ENCODE results near the gene C22orf23.

DNA sequence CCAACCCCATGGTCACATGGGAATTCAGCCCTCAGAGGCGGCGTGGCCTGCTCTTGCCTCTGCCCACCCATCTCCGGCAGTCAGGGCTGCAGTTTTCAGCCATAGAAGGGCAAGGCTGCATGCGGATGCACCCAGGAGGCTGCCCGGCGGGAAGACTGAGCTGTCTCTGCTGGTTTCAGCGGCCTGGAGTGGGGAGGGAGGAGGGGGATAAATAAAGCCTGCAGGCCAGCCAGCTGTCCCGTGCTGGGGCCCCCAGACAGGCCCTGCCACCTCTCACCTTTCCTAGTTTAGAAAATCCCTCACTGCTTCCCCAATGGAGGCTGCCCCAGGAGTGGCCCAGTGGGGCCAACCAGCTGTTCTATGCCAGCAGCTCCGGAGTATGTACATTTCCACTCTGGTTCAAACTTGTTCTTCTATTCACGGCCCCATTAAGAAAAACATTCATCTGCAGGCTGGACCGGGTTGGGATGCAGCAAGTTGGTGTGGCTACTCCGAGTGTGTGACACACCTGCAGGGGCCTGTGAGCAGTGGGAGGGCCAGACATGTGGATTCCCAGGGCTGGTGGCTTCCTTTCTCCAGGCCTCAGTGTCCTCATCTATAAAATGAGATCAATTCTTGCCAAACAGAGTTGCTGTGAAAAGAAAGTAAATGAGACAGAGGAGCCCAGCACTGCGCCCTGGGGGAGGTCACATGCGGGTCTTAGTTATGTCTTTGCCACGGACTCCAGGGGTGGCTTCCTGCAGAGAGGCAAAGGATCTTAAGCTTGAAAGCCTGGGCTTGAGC is 42.3 kb downstream of the C22orf23 start:
- TF ChIP-seq, protein P1, sequence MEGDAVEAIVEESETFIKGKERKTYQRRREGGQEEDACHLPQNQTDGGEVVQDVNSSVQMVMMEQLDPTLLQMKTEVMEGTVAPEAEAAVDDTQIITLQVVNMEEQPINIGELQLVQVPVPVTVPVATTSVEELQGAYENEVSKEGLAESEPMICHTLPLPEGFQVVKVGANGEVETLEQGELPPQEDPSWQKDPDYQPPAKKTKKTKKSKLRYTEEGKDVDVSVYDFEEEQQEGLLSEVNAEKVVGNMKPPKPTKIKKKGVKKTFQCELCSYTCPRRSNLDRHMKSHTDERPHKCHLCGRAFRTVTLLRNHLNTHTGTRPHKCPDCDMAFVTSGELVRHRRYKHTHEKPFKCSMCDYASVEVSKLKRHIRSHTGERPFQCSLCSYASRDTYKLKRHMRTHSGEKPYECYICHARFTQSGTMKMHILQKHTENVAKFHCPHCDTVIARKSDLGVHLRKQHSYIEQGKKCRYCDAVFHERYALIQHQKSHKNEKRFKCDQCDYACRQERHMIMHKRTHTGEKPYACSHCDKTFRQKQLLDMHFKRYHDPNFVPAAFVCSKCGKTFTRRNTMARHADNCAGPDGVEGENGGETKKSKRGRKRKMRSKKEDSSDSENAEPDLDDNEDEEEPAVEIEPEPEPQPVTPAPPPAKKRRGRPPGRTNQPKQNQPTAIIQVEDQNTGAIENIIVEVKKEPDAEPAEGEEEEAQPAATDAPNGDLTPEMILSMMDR (conservative IDR thresholded peaks at IDR 0.05) = no peak
- no peak for TF ChIP-seq ZFX (IDR thresholded peaks at IDR 0.05)
